NCI-H526 treated with DMSO at 0.1 percent for 48 hours (cell line): ENCODE results near the gene TLX3.
"Not testable (repeated sequence)": the region's sequence is repeated elsewhere in the genome, so short reads cannot be mapped to it uniquely, and the experiment has no call there.

Source experiments
- DNase-seq: peaks from one replicate; lab custom pipeline; 2025; lab: John Stamatoyannopoulos, UW

TLX3 gene

DNA sequence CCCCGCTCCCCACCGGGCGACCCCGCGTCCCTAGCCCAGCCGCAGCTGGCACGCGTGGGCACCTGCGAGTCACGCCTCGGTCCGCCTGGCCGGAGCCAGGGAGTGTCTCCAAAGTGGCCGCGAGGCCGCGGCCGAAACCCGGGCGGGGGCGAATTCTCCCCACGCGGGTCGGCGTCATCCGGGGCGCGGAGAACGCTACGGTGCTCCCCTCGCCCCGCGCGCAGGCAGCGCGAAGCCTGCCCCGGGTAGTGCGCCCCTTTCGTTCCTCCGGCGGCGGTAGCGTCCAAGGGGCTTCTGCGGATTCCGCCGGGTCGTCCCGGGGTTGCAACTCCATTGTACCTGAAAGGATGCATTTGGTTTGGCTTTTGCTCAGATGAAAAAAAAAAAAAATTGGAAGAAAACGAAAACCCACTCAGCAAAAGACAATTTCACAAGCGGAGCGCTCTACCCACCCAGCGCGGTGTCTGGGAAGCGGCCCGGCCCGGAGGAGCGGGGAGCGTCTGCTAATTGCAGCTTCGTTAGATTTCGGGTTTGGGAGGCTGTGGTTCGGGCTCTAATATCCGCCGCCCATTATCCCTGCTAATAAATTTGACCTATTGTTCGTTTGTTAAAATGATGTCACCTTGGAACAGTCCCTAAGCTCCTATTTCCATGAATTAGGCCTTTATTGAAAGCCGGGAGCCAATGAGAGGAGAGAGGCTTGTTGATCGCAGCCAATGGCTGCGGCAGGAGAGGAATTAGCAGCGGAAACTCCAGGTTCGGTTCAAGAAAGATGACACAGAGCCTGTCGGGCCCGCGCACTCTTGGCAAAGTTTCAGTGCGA lies at the start of gene TLX3:
Gene TLX3 (plus strand): TSS at position 796 of the 823 bp plus-strand sequence. CDS start 118 bp downstream, outside the sequence.
- DNase-seq: peak; percentile 84

- no peak for DNase-seq
Observed at GRCh38 chr5:171261361-171261760, 47.7 kb upstream of the TLX3 start.

- no peak for DNase-seq
Observed at GRCh38 chr5:171261904-171262303, 47.1 kb upstream of the TLX3 start.

GRCh38 chr5:171263181-171263580 lies 45.9 kb upstream of the TLX3 start:
- DNase-seq: no peak

- no peak for DNase-seq
Observed at GRCh38 chr5:171264843-171265242, 44.2 kb upstream of the TLX3 start.

DNA sequence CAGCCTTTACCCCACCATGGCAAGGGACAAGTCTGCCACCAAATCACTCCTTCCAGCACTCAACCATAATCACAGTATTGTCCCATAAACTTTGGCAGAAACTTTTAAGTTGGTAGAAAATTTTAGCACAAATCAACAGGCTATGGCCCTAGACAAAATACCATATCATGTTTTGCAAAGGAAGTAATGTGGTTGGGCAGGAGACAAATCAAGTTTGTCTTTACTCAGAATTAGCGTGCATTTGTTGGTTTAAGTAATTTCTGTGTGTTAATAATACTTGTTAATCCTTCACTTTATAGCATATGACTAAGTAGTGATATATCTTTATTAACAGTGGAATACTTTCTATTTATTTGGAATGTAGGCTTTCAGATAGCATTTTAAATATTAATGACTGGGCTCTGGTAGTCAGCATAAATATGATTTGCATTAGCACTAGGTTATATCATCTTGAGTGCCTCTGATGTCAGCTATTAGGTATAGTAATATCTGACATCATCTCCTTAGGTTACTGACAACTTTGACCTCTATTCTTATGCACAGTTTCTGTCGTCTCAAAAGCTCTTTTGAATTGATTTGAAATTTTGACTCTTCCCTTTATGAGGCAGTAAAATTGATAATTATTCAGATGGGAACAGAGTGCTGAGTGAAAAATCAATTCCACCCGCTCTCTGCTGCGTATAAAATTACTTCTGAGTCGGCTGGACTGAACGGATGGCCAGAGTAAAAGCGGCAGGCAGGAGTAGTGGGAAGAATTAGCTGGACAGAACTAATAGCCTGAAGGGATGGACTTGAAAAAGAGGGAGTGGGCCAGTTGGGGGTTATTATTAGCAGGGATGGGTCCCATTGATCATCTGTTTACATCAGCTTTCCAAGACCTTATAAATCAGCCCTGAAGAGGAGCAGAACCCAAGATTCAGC lies 40.1 kb upstream of the TLX3 start:
- DNase-seq: no peak

DNA sequence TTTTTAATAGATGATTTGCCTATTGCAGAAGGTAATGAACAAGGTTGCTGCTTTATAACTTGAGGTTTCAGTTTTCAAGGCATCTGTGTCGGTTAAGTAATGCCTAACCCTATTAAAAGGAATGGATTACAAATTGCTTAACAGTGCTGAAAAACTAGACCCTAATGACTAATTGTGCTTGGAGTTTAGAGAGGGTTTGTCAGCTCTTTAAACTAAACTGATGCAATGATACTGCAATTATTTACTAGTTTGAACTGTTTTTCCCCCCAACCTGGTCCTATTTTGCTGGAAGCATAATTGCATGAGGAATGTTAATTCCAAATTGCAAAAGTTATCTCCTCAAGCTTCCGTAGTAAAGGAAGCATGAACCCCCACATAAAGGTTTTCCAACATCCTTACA lies 39.3 kb upstream of the TLX3 start:
- DNase-seq: no peak

DNA sequence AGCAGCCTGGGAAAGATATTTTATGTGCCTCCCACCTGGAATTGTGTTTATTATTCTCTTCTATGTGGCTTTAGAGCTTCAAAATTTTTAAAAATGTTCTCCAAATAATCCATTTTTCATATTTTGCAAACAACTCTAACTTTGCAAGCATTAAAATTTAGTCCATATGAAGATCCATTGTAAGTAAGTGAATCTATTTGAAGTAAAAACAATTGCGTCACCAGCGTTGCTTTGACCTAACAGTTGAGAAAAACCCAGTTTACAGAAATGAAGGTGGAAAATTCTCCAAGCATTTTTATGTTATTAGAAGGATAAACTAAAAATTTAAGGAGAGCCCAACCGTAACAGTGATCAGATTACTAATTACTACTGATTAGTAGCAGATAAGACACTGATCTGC lies 38.9 kb upstream of the TLX3 start:
- no peak for DNase-seq

DNA sequence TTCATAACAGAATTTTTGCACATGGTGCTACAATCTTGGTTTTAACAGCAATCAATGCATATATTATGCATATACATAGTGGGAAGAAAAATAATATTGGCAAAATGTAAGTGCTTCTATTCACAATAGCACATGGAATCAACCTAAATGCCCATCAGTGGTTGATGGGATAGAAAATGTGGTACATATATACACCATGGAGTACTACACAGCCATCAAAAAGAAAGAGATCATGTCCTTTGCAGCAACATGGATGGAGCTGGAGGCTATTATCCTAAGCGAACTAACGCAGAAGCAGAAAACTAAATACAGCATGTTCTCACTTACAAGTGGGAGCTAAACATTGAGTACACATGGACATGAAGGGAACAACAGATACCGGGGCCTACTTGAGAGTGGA lies 37.2 kb upstream of the TLX3 start:
- DNase-seq: no peak

DNA sequence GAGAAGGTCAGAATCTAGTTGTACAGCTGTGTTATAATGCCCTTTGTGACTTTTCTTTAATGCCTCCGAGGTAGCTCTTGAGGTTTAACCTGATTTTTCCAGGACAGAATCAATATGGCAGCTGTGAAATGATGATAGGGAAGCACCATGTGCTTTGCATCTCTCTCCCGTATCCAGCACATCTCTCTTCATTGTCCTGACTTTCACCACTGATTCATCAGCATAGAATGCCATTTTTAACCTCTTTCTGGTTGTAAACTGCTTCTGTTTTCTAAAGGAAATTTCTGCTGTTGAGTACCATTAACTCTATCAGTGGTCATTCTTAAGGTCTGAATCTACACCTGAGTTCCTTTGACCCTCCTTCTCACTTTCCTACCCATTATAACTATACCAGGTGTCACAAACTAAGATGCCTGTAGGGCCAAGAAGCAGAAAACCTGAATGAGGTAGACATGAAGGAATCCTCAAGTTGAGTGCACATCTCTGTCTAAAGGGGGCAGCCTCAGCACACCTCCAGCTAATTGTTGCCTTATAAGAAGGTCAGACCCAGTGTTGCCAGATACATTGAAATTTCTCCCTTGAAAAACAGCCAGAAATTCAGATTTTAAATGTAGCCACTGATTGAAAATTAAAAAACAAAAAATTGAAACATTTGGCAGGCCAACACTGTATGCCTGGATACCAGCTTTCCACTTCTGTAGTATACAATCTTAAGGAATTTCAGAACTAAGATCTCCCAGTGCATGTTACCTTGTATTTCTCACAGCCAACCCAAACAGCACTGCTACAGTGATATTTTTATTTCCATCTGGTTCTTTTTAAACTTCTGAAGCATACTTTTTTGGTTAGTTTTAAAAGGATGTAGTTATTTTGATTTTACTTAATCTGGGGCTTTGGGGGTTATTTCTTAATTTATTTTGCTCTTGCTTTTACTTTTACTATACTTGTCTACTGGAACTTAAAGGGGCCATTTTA lies 35.8 kb upstream of the TLX3 start:
- peak; percentile 1 for DNase-seq

- DNase-seq: no peak
Observed at GRCh38 chr5:171275841-171276544, 33.1 kb upstream of the TLX3 start.

DNA sequence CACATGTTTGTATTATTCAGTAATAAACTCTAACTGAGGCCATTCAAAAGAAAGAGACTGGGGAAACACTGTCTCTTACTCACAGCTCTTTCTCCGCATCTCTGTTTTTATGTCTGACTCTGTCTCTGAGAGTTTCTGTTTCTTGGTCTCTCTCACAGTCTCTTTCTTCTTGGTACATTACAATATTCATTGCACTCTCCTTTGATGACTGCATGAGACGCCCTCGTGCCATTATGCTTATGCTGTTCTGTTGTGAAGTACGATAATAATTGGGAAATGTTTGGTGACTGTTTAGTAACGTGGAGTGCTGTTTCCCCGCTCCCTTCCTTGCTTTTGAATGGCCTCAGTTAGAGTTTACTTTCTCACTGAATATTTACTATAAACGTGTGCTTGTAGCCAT lies 25.3 kb upstream of the TLX3 start:
- no peak for DNase-seq

GRCh38 chr5:171285465-171285864 lies 23.6 kb upstream of the TLX3 start:
- DNase-seq: no peak

DNA sequence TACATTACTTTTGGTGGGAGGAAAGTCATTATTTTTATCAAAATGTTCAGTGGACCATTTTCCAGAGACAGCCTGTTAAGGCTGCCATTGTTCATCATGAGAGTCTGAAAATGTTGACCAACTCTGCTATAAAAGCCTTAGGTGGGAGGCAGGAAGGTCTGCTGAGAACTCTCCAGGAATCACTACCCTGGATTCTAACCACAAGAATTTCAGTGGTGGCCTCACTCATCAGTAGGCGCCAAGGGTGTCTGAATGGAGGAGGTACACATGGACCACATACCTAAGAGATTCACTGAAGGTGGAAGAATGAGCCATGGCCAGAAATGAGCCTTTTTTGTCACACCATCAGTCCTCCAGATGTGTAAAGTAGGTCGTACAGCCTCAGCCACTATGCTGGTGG lies 21.0 kb upstream of the TLX3 start:
- DNase-seq: no peak

GRCh38 chr5:171291371-171291770 lies 17.7 kb upstream of the TLX3 start:
- DNase-seq: no peak

- no peak for DNase-seq
Observed at GRCh38 chr5:171295299-171295698, 13.7 kb upstream of the TLX3 start.

DNA sequence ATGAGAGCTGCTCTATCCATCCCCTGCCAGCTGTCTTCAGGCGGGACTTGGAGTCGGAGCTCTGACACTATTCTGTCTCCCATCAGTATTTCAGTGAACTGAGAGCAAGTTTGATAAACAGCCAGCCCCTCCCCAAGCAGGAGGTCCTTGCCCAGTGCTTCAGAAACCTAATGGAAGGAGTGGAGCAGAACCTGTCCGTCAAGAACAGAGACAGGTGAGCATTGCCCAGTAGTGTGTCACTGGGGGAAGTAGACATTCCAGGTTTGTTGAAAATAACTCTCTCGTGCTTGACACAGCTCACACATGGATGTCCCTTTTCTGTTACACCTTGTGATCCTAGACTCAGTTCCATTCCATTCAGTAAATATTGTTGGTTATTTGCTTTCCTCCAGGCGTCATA lies 13.2 kb upstream of the TLX3 start:
- no peak for DNase-seq

DNA sequence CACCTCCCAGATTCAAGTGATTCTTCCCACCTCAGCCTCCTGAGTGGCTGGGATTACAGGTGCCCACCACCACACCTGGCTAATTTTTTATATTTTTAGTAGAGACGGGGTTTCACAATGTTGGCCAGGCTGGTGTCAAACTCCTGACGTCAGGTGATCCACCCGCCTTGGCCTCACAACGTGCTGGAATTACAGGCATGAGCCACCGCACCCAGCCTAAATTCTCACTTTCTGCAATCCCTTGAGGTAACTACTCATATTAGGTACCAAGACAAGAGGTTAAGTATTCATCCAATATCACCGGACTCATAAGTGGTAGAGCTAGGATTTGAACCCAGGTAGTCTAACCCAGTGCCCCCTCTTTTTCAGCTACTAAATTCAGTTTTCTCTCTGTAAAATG lies 11.1 kb upstream of the TLX3 start:
- DNase-seq: not testable (repeated sequence)

DNA sequence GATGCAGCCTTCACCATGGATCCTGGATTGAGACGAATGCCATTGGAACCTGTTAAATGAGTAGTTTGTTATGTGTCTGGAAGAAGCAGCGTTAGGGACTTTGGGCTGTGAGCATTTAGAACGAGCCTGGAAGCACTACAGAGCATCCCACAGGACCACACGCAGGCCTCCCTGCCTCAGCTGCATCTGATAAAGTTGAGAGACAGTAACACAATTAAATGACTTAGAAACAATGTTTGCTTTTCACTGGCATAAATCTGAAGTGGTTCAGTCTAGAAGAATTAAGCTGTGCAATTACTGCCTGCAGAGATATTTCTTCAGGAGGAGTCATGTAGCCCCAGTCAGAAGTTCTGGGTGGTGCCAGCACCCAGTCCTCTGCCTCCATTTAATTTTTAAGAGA lies 9.8 kb upstream of the TLX3 start:
- DNase-seq: no peak

DNA sequence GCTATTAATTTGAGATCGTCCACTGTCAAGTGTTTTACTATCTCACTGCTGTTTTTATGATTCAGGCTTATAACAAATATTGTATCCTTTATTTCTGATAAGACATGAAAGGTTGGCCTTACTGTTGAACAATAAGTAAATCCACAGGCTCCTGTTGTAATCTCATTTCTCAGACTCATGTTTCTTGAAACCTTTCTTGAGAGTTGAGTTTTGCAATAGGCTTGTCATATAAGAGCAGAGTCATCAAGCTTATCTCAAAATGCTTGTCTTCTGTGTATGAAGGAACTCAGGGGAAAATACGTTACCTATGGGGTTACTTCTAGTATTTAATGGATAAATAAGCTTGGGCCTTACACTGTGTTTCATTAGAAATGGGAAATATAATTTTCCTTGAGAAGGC lies 9.2 kb upstream of the TLX3 start:
- no peak for DNase-seq

DNA sequence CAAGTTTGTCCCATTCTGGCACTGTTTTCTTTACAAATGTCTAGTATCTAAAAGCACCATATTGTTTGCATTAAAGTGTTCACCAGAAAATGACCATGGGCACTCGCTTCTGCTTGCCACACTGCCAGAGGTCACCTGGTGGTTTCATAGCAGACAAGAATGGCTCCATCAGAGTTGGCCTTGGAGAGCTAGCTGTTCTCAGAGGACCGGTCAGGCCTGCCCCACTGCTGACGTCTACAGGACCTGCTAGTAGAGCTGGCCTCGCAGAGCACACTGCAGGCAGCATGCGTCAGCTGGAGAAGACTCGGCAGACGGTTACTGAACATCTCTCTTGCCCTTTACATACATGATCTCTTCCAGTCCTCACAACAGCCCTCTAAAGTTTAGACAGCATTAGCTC lies 8.7 kb upstream of the TLX3 start:
- no peak for DNase-seq
